B cell (primary cell): ENCODE results near the gene ADAMTS16. TPM values are rescaled to one million over a fixed set of nuclear protein-coding genes. Genes with fewer than 3 reads are reported as not detected.

Source experiments
- ATAC-seq: fragments of 200-7000 bp; cut with Tn5 transposase; one replicate; pipeline ENCODE4 v1.10.0; 2021; ENCODE audit warnings: low read depth, mild to moderate bottlenecking, moderate number of reproducible peaks, moderate library complexity
- CTCF ChIA-PET: fragments of 350-600 bp; sonication (Branson Sonifier 250); formaldehyde crosslinking; loops from one replicate; lab custom pipeline; 2021; ENCODE audit warnings: antibody characterized with exemption, inconsistent platforms; lab: Charles Lee
- POLR2A ChIA-PET: fragments of 350-600 bp; sonication (Branson Sonifier 250); formaldehyde crosslinking; loops from one replicate; lab custom pipeline; 2021; ENCODE audit warnings: antibody characterized with exemption; lab: Charles Lee
- DNase-seq: peaks from one replicate; pipeline ENCODE4 v3.0.0; 2013
- H2AFZ ChIP-seq: 2 replicates; pipeline ENCODE4 v1.6.1; 2012; ENCODE audit warnings: mild to moderate bottlenecking, low read depth, low read length; ENCODE audit not compliant: insufficient read depth, poor library complexity, severe bottlenecking
- H3K27ac ChIP-seq, 2 donors: 1 replicate in 1 of 2; 2 replicates in 1 of 2; pipeline ENCODE4 v1.5.1; 2012 to 2013; ENCODE audit warnings: low read length in 2 of 2, mild to moderate bottlenecking in 2 of 2, moderate library complexity in 1 of 2
- H3K27me3 ChIP-seq, 4 experiments: fragments of 200-600 bp in 1 of 4; sonication (generic) in 1 of 4; replicated peaks in 1 of 4; 1 replicate in 2 of 4; 2 replicates in 2 of 4; pipeline versions ENCODE4 v1.6.1 to v1.7.0; 2013 to 2016; ENCODE audit warnings: low read length in 3 of 4, mild to moderate bottlenecking in 2 of 4, mixed read lengths in 1 of 4, moderate library complexity in 1 of 4; ENCODE audit not compliant: insufficient read depth in 4 of 4, control insufficient read depth in 3 of 4; ENCODE audit errors: control extremely low read depth in 1 of 4
- H3K36me3 ChIP-seq, 2 experiments: replicated peaks in 1 of 2; 1 replicate in 1 of 2; 2 replicates in 1 of 2; pipeline versions ENCODE4 v1.6.1 to v1.7.1; 2013; ENCODE audit warnings: low read length in 1 of 2; ENCODE audit not compliant: insufficient read depth in 2 of 2, control insufficient read depth in 1 of 2; ENCODE audit errors: control extremely low read depth in 1 of 2, extremely low read depth in 1 of 2
- H3K4me1 ChIP-seq, 2 donors: fragments of 200-600 bp in 1 of 2; sonication (generic) in 1 of 2; 1 replicate in 1 of 2; 2 replicates in 1 of 2; pipeline versions ENCODE4 v1.5.1 to v1.6.1; 2013 to 2017; ENCODE audit warnings: low read length in 2 of 2; ENCODE audit not compliant: control insufficient read depth in 2 of 2, insufficient read depth in 2 of 2
- H3K4me2 ChIP-seq: replicated peaks from 2 replicates; pipeline ENCODE3; 2012; ENCODE audit warnings: mild to moderate bottlenecking, low read depth, low read length; ENCODE audit not compliant: poor library complexity, severe bottlenecking
- H3K4me3 ChIP-seq, 5 experiments: fragments of 200-600 bp in 1 of 5; sonication (generic) in 1 of 5; 1 replicate in 3 of 5; 2 replicates in 2 of 5; pipeline versions ENCODE4 v1.5.1 to v1.7.0; 2011 to 2016; ENCODE audit warnings: low read length in 4 of 5, mild to moderate bottlenecking in 4 of 5, low read depth in 2 of 5, control low read depth in 1 of 5, moderate library complexity in 1 of 5; ENCODE audit not compliant: insufficient read depth in 1 of 5; ENCODE audit errors: control extremely low read depth in 1 of 5, extremely low read depth in 1 of 5
- H3K79me2 ChIP-seq: fragments of 200-600 bp; sonication (generic); one replicate; pipeline ENCODE4 v1.6.0; 2016; ENCODE audit warnings: low read length; ENCODE audit not compliant: control insufficient read depth, insufficient read depth
- H3K9ac ChIP-seq: fragments of 200-600 bp; sonication (generic); 2 replicates; pipeline ENCODE4 v1.6.1; 2017; ENCODE audit warnings: mild to moderate bottlenecking, low read length, moderate library complexity
- H3K9me3 ChIP-seq, 3 donors: one replicate each; pipeline versions ENCODE4 v1.6.1 to v1.7.1; 2013; ENCODE audit warnings: low read length in 2 of 3; ENCODE audit not compliant: control insufficient read depth in 2 of 3, insufficient read depth in 1 of 3; ENCODE audit errors: control extremely low read depth in 1 of 3
- H4K20me1 ChIP-seq: 2 replicates; pipeline ENCODE4 v1.6.0; 2012; ENCODE audit warnings: mild to moderate bottlenecking, low read length; ENCODE audit not compliant: insufficient read depth, control insufficient read depth, poor library complexity, severe bottlenecking
- H3K27ac Mint-ChIP-seq: one replicate; pipeline ENCODE4 v1.8.0; 2021; ENCODE audit warnings: mixed read lengths
- H3K27me3 Mint-ChIP-seq: one replicate; pipeline ENCODE4 v1.8.0; 2021; ENCODE audit warnings: mixed read lengths
- H3K4me1 Mint-ChIP-seq: one replicate; pipeline ENCODE4 v1.8.0; 2021; ENCODE audit warnings: mixed read lengths
- H3K4me3 Mint-ChIP-seq: one replicate; pipeline ENCODE4 v1.8.0; 2021; ENCODE audit warnings: mixed read lengths
- H3K9me3 Mint-ChIP-seq: one replicate; pipeline ENCODE4 v1.8.0; 2022; ENCODE audit warnings: mixed read lengths; ENCODE audit not compliant: insufficient read depth
- CTCF ChIP-seq: fragments of 200-600 bp; IDR thresholded peaks from one replicate; pipeline ENCODE4 v1.8.0; 2022; ENCODE audit warnings: antibody characterized with exemption, mild to moderate bottlenecking
- EZH2 ChIP-seq: IDR thresholded peaks from 2 replicates; pipeline ENCODE4 v1.6.1; 2012; ENCODE audit warnings: borderline replicate concordance, low read depth, mild to moderate bottlenecking, moderate library complexity, low read length; ENCODE audit not compliant: insufficient read depth, poor library complexity, severe bottlenecking
- WGBS: methylation state at CpG from one replicate; pipeline ENCODE4 v1.1.5; 2013; ENCODE audit warnings: missing lambda C conversion rate; ENCODE audit not compliant: insufficient coverage; 5-methylcytosine and 5-hydroxymethylcytosine counted together
- intact Hi-C: fragments of 100-400 bp; cut with micrococcal nuclease; formaldehyde crosslinking; loops from one replicate; pipeline ENCODE4 v1.10.0; 2022
- polyA plus RNA-seq: library from polyadenylated mRNA; depleted of rRNA; stranded (reverse); fragments of >200 nt; gene quantifications from 2 replicates; pipeline ENCODE4 v1.2.3, GENCODE V29; 2012
- total RNA-seq, 2 donors: library from RNA; stranded (reverse); fragments of 120-200 nt in 1 of 2; gene quantifications; 1 replicate in 1 of 2; 2 replicates in 1 of 2; pipeline versions ENCODE4 v1.2.3 to v1.2.4, GENCODE V29; 2013 to 2022

ADAMTS16 gene
- total and polyA plus RNA-seq, 2 donors (not counting 1 experiment from before 2014, with no cell fraction given) = not detected

- Mint-ChIP-seq H3K27ac (no peak overlapping the region), H3K4me1 (no peaks in the 10 kb centered on the region), H3K9me3 (no peaks in the 10 kb centered on the region), H3K27me3 (no peaks in the 10 kb centered on the region), H3K4me3 (no peak overlapping the region)
- H2AFZ ChIP-seq = no peak overlapping the region
- H3K27ac ChIP-seq = no peak overlapping the region
- ChIA-PET CTCF (no interaction called here), POLR2A (no interaction called here)
- H3K4me1 ChIP-seq = no peaks in the 10 kb centered on the region
- H3K36me3 ChIP-seq = no peaks in the 10 kb centered on the region
- ATAC-seq = no peak
- no peaks in the 10 kb centered on the region for H4K20me1 ChIP-seq
- no peak overlapping the region for H3K4me3 ChIP-seq
- H3K9me3 ChIP-seq = peaks cover 0 to 6% (median 0%) of the 10 kb centered on the region in 3 donors
- no peak for TF ChIP-seq CTCF
- TF ChIP-seq EZH2 = no peak
- intact Hi-C loops = no loop called here
- H3K79me2 ChIP-seq = no peaks in the 10 kb centered on the region
- H3K4me2 ChIP-seq = no peak overlapping the region
- DNase-seq = no peak
- WGBS = 92% methylated on average over 6 of the region's 8 CpGs
- no peak overlapping the region for H3K9ac ChIP-seq
- no peaks in the 10 kb centered on the region for H3K27me3 ChIP-seq
Measured at GRCh38 chr5:5276430-5276829, 136.3 kb downstream of the ADAMTS16 start.

- POLR2A ChIA-PET = no interaction called here
- WGBS = 93% methylated on average over 9 of the region's 12 CpGs
- no peak overlapping the region for H3K4me3 Mint-ChIP-seq
- no peaks in the 10 kb centered on the region for H3K9me3 Mint-ChIP-seq
- TF ChIP-seq EZH2 (no peak), CTCF (no peak)
- no peaks in the 10 kb centered on the region for H3K4me1 ChIP-seq
- CTCF ChIA-PET = no interaction called here
- intact Hi-C loops = no loop called here
- H3K27ac Mint-ChIP-seq = no peak overlapping the region
- no peaks in the 10 kb centered on the region for H4K20me1 ChIP-seq
- no peak overlapping the region for H3K27ac ChIP-seq
- H3K4me2 ChIP-seq = no peak overlapping the region
- ATAC-seq = no peak
- DNase-seq = no peak
- H3K9ac ChIP-seq = no peak overlapping the region
- no peaks in the 10 kb centered on the region for H3K79me2 ChIP-seq
- H3K36me3 ChIP-seq = no peaks in the 10 kb centered on the region
- peaks cover 0 to 6% (median 0%) of the 10 kb centered on the region in 3 donors for H3K9me3 ChIP-seq
- no peak overlapping the region for H3K4me3 ChIP-seq
- no peaks in the 10 kb centered on the region for H3K4me1 Mint-ChIP-seq
- no peaks in the 10 kb centered on the region for H3K27me3 ChIP-seq
- no peak overlapping the region for H2AFZ ChIP-seq
- no peaks in the 10 kb centered on the region for H3K27me3 Mint-ChIP-seq
Measured at GRCh38 chr5:5276951-5277517, 136.9 kb downstream of the ADAMTS16 start.
